ENCODE data around the gene LMBR1L.

The LMBR1L gene

GRCh38 chr12:49111206-49111605 lies 559 bp upstream of the LMBR1L start:
- DNase-seq, result no peak

DNA sequence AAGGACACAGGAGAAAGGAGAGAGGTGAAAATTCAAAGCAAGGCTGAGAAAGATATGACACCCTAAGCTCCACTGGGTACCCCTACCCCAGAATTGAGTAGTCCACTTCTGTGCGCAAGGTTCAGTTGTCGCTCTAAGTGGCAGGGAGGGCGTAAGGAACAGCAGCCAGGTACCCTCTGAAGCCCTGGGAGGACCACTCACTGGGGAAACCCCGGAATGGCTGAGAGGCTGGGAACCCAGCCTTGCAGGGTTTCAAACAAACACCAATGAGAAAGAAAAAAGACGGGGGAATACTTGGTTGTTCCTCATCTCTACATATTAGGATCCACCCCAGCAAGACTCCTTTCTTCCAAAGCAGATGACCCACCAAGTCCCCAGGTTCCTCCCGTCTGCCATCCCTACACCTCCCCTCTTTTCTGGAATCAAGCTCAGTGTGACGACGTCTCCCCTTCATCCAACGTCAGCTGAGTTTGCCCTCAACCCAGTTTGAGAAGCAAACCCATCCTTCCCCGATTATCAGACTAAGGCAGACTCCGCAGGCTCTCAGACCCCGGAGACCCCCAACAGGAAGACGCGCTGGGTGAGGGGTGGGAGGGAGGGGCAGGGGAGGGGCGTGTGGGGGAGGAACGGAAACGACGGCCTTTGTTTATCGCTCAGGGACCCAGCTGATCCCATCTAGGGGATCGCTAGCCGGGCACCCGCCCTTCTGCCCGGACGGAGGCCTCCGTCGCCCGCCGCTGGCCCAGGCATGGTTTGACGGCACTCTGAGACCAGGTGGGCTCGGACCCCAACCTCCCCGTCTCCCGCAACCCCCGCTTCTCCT lies 795 bp downstream of the LMBR1L start:
- DNase-seq, result peak; percentile 83

DNA sequence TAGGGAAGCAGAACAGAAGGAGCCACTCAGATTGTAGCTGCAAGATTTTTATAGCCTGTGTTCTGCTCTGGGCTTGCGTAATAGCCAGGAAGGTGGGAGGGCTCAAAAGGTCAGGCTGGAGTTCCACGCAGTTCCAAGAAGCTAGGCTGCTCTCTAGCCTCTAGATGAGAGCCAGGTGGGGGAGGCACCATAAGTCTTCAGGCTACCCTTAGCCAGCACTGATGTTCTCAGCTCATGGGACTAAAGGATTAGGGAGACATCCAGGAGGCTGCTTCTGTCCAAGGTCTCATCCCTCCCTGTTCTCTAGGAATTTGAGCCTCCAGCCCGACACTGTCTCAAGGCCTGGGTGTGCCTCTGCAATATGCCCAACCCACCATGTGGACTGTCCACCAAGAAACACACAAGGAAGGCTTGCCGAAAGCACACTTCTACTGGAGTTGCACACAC lies 1.7 kb downstream of the LMBR1L start:
- DNase-seq, result no peak

- DNase-seq, result no peak
Measured at GRCh38 chr12:49105504-49106084, 5.1 kb downstream of the LMBR1L start.

DNA sequence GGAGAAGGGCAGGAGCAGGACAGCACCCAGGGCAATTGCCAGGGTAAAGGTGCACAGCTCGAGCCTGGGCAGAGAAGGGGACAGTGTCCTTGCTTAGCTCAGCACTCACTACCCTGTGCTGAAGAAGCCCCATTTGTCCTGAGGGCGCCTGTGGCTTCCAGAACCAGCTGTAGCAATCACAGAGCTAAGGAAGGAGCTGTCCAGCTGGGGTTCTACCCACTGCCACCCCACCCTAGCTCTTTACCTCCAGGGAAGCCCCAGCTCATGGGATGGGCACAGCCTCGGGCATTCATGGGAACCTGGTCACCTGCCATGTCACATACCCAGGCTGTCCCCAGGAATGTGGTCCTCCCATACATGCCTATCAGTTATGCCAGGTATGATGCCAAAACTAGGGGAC lies 5.8 kb downstream of the LMBR1L start:
- DNase-seq, result no peak

GRCh38 chr12:49100380-49100779 lies 10.3 kb downstream of the LMBR1L start:
- no peak for DNase-seq

DNA sequence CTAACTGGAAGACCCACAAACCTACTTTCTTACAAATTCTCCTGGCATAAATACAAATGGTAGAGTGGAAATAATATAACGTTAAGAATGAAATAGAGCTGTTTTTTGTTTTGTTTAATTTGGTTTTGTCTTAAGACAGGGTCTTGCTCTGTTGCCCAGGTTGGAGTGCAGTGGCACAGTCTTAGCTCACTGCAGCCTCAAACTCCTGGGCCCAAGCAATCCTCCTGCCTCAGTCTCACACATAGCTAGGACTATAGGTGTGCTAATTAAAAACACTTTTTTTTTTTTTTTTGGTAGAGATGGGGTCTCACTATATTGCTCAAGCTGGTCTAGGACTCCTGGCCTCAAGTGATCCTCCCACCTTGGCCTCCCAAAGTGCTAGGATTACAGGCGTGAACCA lies 11.9 kb downstream of the LMBR1L start:
- no peak for DNase-seq

- DNase-seq, result peak; percentile 80
Measured at GRCh38 chr12:49098035-49098451, 12.6 kb downstream of the LMBR1L start.

DNA sequence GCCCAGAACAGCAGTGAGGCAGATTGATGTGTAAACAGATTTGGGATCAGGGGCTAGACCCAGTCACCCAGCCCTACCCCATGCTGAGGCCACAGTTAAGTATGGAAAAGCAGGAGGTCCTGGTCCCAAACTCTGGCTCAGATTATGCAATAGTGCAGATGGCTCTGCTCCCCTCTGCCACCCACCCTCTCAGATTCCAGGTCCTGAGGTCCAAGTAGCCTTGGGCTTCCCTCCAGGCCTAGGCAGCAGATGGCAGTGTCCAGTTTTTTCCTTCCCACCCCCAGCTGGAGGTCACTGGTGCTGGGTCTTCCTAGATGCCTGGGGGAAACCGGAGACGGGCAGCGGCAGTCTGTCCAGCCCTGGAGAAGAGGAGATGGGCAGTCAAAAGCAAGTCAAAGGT lies 13.3 kb downstream of the LMBR1L start:
- DNase-seq, result no peak

- peak; percentile 6 for DNase-seq
Measured at GRCh38 chr12:49094975-49095365, 15.7 kb downstream of the LMBR1L start.

DNA sequence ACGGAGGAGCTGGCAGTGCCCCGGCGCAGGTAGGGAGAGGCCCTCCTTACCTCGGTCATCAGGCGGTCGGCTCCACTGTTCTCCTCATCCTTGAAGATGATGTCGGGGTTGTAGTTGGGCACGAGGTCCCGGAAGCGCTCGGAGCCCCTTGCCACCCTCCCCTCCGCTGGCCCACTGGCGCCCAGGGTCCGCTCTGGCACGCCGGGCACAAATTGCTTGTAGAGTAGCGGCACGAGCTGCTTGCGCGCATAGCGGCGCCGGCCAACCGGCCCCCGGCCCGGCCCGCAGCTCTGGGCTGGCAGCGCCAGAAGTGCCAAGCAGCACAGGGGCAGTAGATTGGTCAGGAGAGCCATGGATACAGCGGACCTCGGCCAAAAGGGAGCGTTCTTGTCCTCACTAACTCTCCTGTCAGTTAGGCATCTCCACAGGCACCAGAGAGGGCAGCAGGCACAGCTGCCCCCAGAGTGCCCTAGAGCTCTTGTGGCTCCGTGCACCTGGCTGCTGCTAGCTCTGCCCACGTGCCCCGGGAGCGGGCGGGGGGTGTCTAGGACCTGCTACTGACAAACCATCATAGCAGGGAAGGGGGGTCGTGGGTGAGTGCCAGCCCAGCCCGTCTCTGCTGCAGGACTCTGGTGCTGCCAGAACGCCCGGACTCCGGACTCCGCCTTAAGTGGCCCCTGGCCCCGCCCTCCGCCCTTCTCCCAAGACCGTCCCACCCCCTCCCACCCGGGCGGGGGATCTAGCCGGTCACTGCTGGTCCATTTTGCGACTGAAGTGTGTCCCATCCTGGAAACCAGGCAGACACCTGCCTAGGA lies 16.3 kb downstream of the LMBR1L start, which contains the start of gene DHH:
TSS of gene DHH (minus strand) at position 642 of the 815 bp plus-strand sequence. CDS start at position 353, 289 bp downstream.
- DNase-seq, result peak; percentile 48

- DNase-seq, result peak; percentile 52
Measured at GRCh38 chr12:49093792-49094159, 16.9 kb downstream of the LMBR1L start.

GRCh38 chr12:49092816-49093406 lies 17.7 kb downstream of the LMBR1L start:
- no peak for DNase-seq

DNA sequence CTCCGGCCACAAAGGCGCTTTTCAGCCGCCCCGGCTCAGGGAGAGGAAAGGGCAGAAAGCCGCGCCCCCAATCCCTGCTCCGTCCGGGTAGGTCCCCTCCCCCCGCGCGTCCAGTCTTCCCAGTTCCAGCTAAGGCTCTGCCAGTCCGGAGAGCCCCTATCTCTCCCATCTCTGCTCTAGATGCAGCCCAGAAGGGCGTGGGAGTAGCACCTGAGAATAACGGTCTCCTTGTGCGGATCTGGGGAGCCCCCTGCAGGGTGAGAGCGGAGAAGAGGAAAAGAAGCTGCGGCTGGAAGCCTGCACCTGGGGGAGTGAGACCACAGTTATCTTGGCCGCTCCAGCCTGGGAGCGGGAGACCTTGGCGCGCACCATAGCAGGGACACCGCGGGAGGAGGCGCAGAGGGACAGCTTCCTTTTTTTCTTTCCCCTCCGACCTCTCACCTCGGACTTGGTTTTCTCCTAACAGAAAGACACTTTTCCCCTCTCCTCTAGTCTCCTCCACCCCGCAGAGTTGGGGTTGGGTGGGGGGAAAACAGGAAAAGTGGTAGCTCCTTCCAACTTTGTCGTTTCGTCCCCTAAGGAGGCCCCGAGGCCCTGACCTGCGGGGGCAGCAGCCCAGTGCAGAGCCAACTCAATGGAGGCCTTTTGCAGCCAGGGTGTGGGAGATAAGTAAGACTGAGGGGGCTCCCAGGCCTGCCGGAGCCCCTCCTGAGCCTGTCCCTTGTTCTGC lies 18.4 kb downstream of the LMBR1L start:
- peak; percentile 77 for DNase-seq

DNA sequence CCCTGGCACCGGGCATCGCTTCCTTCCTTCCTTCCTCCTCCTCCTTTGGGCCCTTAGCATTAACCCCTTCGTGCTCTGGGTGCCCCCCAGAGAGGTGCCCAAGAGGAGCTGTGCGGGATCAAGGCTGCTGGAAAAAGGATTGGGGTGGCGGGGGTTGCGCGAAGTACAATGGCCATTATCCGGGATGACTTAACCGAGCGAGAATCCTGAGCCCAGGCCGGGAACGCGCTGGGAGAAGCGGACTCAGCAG lies 18.9 kb downstream of the LMBR1L start:
- no peak for DNase-seq

DNA sequence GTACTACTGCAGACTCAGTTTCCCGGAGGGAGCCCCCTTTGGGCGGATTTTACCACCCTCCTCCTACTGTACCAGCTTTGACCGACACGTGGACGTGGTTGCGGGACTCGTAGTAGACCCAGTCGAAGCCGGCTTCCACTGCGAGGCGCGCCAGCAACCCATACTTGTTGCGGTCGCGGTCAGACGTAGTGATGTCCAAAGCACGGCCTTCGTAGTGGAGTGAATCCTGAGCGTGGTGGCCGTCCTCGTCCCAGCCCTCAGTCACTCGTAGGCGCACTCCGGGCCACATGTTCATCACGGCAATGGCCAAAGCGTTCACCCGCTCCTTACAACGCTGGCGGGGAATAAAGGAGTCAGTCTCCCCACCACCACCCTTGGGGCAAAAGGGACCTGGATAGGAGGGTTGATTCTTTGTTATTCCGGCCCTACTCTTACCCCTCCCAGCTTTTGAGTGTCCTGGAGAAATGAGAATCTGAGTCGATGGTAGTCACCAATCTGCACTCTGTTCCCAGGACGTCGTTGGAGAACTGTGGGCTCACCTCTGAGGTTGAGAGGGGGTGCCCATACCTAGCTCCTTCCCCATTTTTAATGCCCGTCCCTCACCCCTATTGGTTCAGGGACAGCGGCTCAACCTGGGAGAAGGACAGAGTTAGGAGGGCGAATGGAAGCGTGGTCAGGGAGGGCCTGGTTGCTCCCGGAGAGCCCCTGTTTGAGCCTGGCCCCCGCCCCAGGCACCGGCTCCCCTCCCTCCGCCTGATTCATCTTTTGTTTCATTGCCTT lies 19.4 kb downstream of the LMBR1L start:
- DNase-seq, result peak; percentile 47

- peak; percentile 69 for DNase-seq
Measured at GRCh38 chr12:49089821-49090773, 20.6 kb downstream of the LMBR1L start.

- DNase-seq, result no peak
Measured at GRCh38 chr12:49088932-49089330, 21.7 kb downstream of the LMBR1L start.

GRCh38 chr12:49088150-49088931 lies 22.3 kb downstream of the LMBR1L start:
- DNase-seq, result peak; percentile 93

- DNase-seq, result no peak
Measured at GRCh38 chr12:49086116-49086515, 24.5 kb downstream of the LMBR1L start.
